Neutrophil (primary cell): Measurements from ENCODE around the gene PDE4D.

Experiments
- H3K27ac ChIP-seq: fragments of 200-600 bp; sonication (generic); 2 replicates; pipeline ENCODE4 v1.5.1; 2016; ENCODE audit warnings: mild to moderate bottlenecking, moderate library complexity
- H3K27me3 ChIP-seq: fragments of 200-600 bp; sonication (generic); 2 replicates; pipeline ENCODE4 v1.6.0; 2016; ENCODE audit warnings: mild to moderate bottlenecking
- H3K36me3 ChIP-seq: fragments of 200-600 bp; sonication (generic); 2 replicates; pipeline ENCODE4 v1.5.1; 2017
- H3K4me1 ChIP-seq, 2 experiments: fragments of 200-600 bp in 1 of 2; sonication (generic) in 1 of 2; 1 replicate in 1 of 2; 2 replicates in 1 of 2; pipeline versions ENCODE4 v1.5.1 to v1.6.1; 2013 to 2016; ENCODE audit warnings: low read depth in 1 of 2, low read length in 1 of 2, mild to moderate bottlenecking in 1 of 2, moderate library complexity in 1 of 2; ENCODE audit not compliant: control insufficient read depth in 1 of 2, insufficient read depth in 1 of 2
- H3K4me3 ChIP-seq, 2 experiments: fragments of 200-600 bp in 1 of 2; sonication (generic) in 1 of 2; 1 replicate in 1 of 2; 2 replicates in 1 of 2; pipeline ENCODE4 v1.5.1; 2013 to 2016; ENCODE audit warnings: low read depth in 1 of 2, low read length in 1 of 2, mild to moderate bottlenecking in 1 of 2, moderate library complexity in 1 of 2
- H3K9me3 ChIP-seq: fragments of 200-600 bp; sonication (generic); 2 replicates; pipeline ENCODE4 v1.5.1; 2016
- TF ChIP-seq, protein P1 (sequence below): fragments of 200-600 bp; sonication (generic); IDR thresholded peaks from 2 replicates; pipeline ENCODE4 v1.5.1; 2016; ENCODE audit warnings: antibody characterized with exemption

The PDE4D gene

DNA sequence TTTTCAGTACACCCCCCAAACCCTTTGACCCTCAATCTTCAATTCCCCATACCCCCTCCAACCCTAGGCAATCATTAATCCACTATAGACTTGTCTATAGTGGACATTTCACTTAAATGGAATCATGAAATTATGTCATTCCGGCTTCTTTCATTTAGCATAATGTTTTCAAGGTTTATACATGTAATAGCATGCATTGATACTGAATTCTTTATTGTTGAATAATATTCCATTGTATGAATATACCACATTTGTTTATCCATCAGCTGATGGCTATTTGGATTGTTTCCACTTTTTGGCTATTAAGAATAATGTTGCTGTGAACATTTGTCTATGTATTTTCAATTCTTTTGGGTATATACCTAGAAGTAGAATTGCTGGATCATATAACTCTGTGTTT is 238.8 kb downstream of the PDE4D start:
- no peak overlapping the region for H3K27ac ChIP-seq
- peaks cover 0 to 5% of the 10 kb centered on the region in 2 experiments for H3K4me1 ChIP-seq
- no peaks in the 10 kb centered on the region for H3K36me3 ChIP-seq
- TF ChIP-seq, protein P1, sequence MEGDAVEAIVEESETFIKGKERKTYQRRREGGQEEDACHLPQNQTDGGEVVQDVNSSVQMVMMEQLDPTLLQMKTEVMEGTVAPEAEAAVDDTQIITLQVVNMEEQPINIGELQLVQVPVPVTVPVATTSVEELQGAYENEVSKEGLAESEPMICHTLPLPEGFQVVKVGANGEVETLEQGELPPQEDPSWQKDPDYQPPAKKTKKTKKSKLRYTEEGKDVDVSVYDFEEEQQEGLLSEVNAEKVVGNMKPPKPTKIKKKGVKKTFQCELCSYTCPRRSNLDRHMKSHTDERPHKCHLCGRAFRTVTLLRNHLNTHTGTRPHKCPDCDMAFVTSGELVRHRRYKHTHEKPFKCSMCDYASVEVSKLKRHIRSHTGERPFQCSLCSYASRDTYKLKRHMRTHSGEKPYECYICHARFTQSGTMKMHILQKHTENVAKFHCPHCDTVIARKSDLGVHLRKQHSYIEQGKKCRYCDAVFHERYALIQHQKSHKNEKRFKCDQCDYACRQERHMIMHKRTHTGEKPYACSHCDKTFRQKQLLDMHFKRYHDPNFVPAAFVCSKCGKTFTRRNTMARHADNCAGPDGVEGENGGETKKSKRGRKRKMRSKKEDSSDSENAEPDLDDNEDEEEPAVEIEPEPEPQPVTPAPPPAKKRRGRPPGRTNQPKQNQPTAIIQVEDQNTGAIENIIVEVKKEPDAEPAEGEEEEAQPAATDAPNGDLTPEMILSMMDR, result no peak
- H3K27me3 ChIP-seq, result no peaks in the 10 kb centered on the region
- H3K4me3 ChIP-seq, result no peak overlapping the region
- no peaks in the 10 kb centered on the region for H3K9me3 ChIP-seq

DNA sequence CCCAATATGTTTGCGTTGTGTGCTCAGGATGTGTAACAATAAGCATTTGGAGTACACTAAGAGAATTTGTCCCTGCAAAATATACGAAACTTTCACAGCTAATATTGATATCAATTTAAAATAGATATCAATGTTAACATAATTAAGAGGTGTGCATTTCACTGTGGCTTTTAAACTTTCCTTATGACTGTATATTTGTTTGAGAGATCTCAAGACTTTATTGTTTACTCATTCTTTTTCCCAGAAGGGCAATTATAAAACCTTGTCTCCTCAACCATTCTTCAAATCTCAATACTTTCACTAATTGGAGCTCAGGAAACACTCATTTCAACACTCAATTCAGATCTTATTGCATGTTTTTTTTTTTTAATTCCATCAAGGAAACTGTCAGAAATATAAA is 241.1 kb downstream of the PDE4D start:
- Histone ChIP-seq H3K4me3 (no peak overlapping the region), H3K27me3 (no peaks in the 10 kb centered on the region), H3K27ac (no peak overlapping the region), H3K4me1 (peaks cover 0 to 14% of the 10 kb centered on the region in 2 experiments), H3K36me3 (no peaks in the 10 kb centered on the region), H3K9me3 (no peaks in the 10 kb centered on the region)
- TF ChIP-seq, protein P1, result no peak

DNA sequence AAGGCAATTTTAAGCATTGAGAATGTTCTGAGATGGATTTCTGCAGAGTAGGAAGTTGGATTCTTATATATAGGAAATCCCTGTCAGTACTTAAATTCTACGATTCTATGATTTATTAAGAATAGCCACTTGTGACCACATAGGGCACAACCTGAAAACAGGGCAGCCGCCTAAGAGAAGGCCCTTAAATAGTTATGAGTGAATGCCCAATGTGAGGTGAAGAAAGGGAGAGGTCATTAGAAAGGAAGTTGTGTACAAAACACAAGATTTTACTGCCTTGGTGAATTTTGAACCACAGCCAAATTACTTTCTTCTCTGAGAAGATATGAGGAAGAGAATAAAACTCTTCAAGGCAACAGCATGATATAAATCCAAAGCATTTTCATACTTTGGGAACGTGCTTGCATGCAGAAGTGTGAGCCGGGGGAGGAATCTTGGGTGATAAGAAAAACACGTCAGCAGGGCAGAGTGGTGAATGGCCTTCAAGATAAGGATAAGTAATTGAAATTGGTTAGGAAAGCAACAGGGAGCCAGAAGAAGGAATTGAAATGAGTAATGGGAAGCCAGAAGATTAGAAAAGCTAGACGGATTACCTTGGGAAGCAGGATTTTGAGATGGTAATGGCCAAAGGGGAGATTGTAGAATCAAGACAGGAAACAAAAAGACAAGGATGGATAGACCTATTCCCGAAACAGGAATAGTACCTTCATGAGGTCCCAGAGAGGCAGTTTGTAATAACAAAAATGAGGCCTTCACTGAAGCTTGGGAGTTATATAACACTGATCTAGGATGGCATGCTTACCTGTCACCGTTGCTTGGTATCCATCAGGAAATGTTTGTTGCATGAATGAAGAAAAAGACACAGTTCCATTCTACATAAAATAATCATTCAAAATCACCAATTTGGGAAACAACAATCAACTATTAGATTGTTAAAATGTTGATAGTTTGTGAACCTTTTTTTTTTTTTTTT is 244.3 kb downstream of the PDE4D start:
- TF ChIP-seq, protein P1, result no peak
- Histone ChIP-seq H3K9me3 (no peaks in the 10 kb centered on the region), H3K4me3 (no peak overlapping the region), H3K27ac (no peak overlapping the region), H3K4me1 (peaks cover 9 to 20% of the 10 kb centered on the region in 2 experiments), H3K36me3 (no peaks in the 10 kb centered on the region), H3K27me3 (no peaks in the 10 kb centered on the region)

DNA sequence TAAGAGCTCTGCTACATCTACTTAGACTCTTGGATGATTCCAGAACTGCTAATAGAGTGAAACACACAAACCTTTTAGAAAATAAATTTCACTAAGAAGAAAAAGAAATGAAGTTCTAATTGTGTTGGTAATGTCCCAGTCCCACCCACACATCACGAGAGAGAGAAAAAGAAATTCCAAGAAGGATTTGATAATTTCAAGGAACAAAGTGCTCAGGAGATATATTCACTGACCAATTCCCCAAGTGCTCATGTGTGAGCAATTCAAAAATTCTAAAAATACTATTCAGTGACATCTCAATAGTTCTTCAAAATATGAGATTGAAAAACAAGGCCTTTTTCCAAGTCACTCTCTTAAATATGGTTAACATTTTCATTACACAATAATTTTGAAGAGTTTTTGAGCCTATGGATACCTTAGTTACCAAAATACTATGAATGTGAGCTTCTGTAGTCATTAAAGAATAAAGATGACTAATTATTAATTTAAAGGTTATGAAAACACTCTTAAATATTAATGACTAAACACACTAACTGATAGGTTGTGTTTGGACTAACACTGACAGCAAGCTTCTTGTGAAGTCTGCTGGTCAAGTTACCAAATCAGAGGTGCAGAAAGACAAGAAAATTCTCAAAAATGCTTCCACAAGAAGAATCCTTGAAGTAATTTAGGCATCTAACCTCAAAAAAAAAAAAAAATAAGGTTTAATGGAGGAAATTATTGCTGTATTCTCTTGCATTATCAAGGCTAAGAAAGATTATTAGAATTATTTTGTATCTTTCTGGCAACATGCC is 245.3 kb downstream of the PDE4D start:
- H3K4me1 ChIP-seq, result peaks cover 9 to 20% of the 10 kb centered on the region in 2 experiments
- no peak overlapping the region for H3K27ac ChIP-seq
- no peaks in the 10 kb centered on the region for H3K36me3 ChIP-seq
- no peaks in the 10 kb centered on the region for H3K27me3 ChIP-seq
- H3K4me3 ChIP-seq, result no peak overlapping the region
- TF ChIP-seq, protein P1, result no peak
- H3K9me3 ChIP-seq, result no peaks in the 10 kb centered on the region

DNA sequence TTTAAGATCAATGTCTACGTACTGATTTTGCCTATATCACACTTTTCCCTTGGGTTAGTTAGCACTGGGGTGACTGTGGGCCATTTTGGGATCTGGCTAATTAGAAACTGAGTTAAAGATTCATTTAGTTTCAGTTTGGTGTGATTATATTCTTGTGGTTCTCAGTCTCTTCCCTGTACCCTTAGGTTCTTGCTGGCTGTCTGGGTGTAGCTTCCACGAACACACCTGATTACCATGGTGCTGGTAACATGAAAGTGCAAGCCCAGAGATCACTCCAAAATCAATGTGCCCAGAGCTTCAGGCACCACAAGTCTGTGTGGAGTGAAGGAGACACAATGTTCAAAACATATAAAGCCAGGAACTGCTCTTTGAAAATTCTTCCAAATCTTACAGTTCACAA is 248.1 kb downstream of the PDE4D start:
- Histone ChIP-seq H3K36me3 (no peaks in the 10 kb centered on the region), H3K4me3 (no peak overlapping the region), H3K27ac (no peak overlapping the region), H3K9me3 (no peaks in the 10 kb centered on the region), H3K4me1 (peaks cover 9 to 20% of the 10 kb centered on the region in 2 experiments), H3K27me3 (no peaks in the 10 kb centered on the region)
- TF ChIP-seq, protein P1, result no peak
